HUES64 (cell line): ENCODE data around the gene ARCN1.

Experiments used
- H3K27ac ChIP-seq: 2 replicates; pipeline ENCODE4 v1.7.0; 2013; ENCODE audit warnings: low read depth, low read length, inconsistent platforms
- H3K27me3 ChIP-seq: 2 replicates; pipeline ENCODE4 v1.6.1; 2013; ENCODE audit warnings: mild to moderate bottlenecking, low read length; ENCODE audit not compliant: insufficient read depth
- H3K36me3 ChIP-seq: 2 replicates; pipeline ENCODE4 v1.6.1; 2013; ENCODE audit warnings: mild to moderate bottlenecking, low read length; ENCODE audit not compliant: insufficient read depth
- H3K4me1 ChIP-seq: 2 replicates; pipeline ENCODE4 v1.6.1; 2013; ENCODE audit warnings: mild to moderate bottlenecking, low read length, moderate library complexity; ENCODE audit not compliant: insufficient read depth
- H3K4me3 ChIP-seq: 2 replicates; pipeline ENCODE4 v1.5.1; 2013; ENCODE audit warnings: mild to moderate bottlenecking, low read length, moderate library complexity
- H3K9ac ChIP-seq: 2 replicates; pipeline ENCODE4 v1.6.1; 2013; ENCODE audit warnings: mild to moderate bottlenecking, low read depth, low read length
- H3K9me3 ChIP-seq: 2 replicates; pipeline ENCODE4 v1.6.1; 2013; ENCODE audit warnings: low read depth, low read length; ENCODE audit not compliant: insufficient read depth
- WGBS: fragments of 150-250, 120-280 bp; methylation state at CpG from one replicate; pipeline ENCODE4 v1.1.7; 2013; ENCODE audit warnings: missing lambda C conversion rate; 5-methylcytosine and 5-hydroxymethylcytosine counted together

Gene ARCN1

GRCh38 chr11:118632577-118633318 is 60.5 kb downstream of the ARCN1 start:
- no peak overlapping the region for H3K9ac ChIP-seq
- no peak overlapping the region for H3K27ac ChIP-seq
- no peak overlapping the region for H3K4me3 ChIP-seq
- H3K36me3 ChIP-seq, result peaks cover 61% of the 10 kb centered on the region
- no peaks in the 10 kb centered on the region for H3K27me3 ChIP-seq
- WGBS, result 95% methylated on average over 9 of the region's 9 CpGs
- H3K4me1 ChIP-seq, result peaks cover 20% of the 10 kb centered on the region
- no peaks in the 10 kb centered on the region for H3K9me3 ChIP-seq

GRCh38 chr11:118633319-118633690 is 61.1 kb downstream of the ARCN1 start:
- Histone ChIP-seq H3K9me3 (no peaks in the 10 kb centered on the region), H3K4me3 (no peak overlapping the region), H3K27me3 (no peaks in the 10 kb centered on the region), H3K9ac (no peak overlapping the region), H3K27ac (no peak overlapping the region), H3K36me3 (peaks cover 60% of the 10 kb centered on the region), H3K4me1 (peaks cover 20% of the 10 kb centered on the region)
- WGBS, result 73% methylated on average over 1 of the region's 1 CpG

- H3K4me3 ChIP-seq, result peak overlapping the region; percentile 62; the same call in 1 of the 2 replicates
- H3K27me3 ChIP-seq, result no peaks in the 10 kb centered on the region
- H3K9ac ChIP-seq, result peak overlapping the region; percentile 37
- WGBS, result 68% methylated on average over 4 of the region's 4 CpGs
- H3K4me1 ChIP-seq, result peaks cover 20% of the 10 kb centered on the region
- no peaks in the 10 kb centered on the region for H3K9me3 ChIP-seq
- H3K36me3 ChIP-seq, result peaks cover 57% of the 10 kb centered on the region
- peak overlapping the region; percentile 59; the same call in 1 of the 2 replicates for H3K27ac ChIP-seq
Measured at GRCh38 chr11:118633979-118634378, 61.8 kb downstream of the ARCN1 start.

DNA sequence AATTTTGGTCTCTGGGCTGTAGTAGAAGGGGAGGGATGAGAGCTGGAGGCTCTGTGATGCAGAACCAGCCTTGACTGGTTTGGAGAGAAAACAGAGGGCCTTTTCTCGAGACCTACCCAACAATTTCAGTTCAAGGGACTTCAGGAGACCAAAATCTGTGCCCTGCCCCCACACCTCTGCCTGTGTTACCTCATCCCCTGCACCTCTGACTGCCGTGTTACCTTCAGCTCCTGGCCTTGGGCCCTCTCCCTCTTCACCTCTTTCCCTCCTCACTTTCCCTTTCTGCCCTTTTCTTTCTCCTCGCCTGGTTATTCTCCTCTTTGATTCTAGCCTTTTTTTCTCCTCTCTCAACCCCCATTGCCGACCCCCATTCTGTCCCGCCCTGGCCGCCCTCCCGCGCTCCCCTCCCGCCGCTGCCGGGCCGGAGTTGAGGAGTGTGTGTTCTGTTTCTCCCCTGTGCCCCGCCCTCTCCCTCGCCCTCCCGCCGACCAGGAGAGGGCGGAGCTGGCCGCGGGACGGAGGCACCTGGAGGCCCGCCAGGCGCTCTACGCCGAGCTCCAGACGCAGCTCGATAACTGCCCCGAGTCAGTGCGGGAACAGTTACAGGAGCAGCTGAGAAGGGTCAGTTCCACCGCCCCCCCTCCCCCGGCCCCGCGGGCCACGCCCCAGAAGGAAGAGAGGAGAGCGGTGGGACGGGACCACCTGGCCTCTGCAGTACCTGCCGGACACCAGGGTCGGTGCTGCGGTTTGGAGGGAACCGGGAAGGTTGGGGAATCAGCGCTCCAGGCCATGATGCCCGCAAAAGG is 62.4 kb downstream of the ARCN1 start:
- Histone ChIP-seq H3K4me1 (peaks cover 20% of the 10 kb centered on the region), H3K9ac (peak overlapping the region; percentile 83), H3K4me3 (peak overlapping the region; percentile 62), H3K27me3 (no peaks in the 10 kb centered on the region), H3K9me3 (no peaks in the 10 kb centered on the region), H3K36me3 (peaks cover 53% of the 10 kb centered on the region), H3K27ac (peak overlapping the region; percentile 79)
- WGBS, result 2% methylated on average over 33 of the region's 41 CpGs

DNA sequence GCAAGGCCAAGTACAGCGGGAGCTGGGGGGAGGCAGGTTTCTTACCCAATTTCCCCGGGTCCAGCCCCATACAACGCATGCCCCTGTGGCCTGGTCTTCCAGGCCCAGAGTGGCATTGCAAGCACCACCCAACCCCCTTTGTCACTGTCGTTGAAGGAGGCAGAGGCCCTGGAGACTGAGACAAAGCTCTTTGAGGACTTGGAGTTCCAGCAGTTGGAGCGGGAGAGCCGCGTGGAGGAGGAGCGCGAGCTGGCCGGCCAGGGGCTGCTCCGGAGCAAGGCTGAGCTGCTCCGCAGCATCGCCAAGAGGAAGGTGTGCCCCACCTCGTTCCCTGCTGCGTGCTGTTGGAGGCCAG is 63.0 kb downstream of the ARCN1 start:
- H3K36me3 ChIP-seq, result peaks cover 55% of the 10 kb centered on the region
- no peaks in the 10 kb centered on the region for H3K9me3 ChIP-seq
- H3K27me3 ChIP-seq, result no peaks in the 10 kb centered on the region
- peak overlapping the region; percentile 62 for H3K4me3 ChIP-seq
- H3K27ac ChIP-seq, result peak overlapping the region; percentile 79
- peak overlapping the region; percentile 83 for H3K9ac ChIP-seq
- 5% methylated on average over 15 of the region's 15 CpGs for WGBS
- peaks cover 20% of the 10 kb centered on the region for H3K4me1 ChIP-seq

GRCh38 chr11:118635642-118636041 is 63.4 kb downstream of the ARCN1 start:
- H3K27me3 ChIP-seq, result no peaks in the 10 kb centered on the region
- H3K4me3 ChIP-seq, result peak overlapping the region; percentile 62
- peaks cover 20% of the 10 kb centered on the region for H3K4me1 ChIP-seq
- H3K9ac ChIP-seq, result peak overlapping the region; percentile 83
- H3K9me3 ChIP-seq, result no peaks in the 10 kb centered on the region
- 66% methylated on average over 2 of the region's 2 CpGs for WGBS
- H3K27ac ChIP-seq, result peak overlapping the region; percentile 79
- H3K36me3 ChIP-seq, result peaks cover 56% of the 10 kb centered on the region

DNA sequence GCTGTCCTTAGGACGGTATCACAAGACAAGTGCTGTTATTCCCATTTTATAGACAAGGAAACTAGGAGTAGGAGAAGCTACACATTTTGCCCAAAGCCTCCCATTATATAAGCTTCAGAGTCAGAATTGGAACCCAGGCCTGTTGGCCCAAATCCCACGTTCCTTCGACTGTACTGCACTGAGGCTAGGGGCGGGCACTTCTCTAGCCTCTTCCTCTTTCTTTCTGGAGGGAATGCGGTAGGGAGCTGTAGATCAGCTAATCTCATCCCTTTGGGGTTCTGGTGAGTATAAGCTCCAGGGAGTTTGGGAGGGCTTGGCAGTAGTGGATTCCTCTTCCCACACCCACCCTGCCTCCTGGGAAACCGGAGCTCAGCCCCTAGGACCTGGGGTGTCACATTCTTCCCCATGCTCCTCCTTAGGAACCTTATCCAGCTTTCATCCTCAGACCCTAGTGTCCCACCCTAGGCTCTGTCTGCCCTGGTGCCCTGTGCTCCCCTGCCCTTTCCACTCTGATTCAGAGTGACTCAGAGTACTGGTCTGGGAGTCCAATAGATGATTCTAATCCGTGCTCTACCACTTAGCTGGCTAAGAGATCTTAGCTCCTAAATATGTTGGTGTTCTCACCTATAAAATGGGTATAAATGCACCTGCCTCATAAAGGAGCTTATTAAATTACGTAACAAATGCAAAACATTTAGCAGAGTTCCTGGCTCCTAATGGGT is 64.5 kb downstream of the ARCN1 start:
- no peak overlapping the region for H3K4me3 ChIP-seq
- H3K9ac ChIP-seq, result no peak overlapping the region
- no peak overlapping the region for H3K27ac ChIP-seq
- H3K9me3 ChIP-seq, result no peaks in the 10 kb centered on the region
- peaks cover 20% of the 10 kb centered on the region for H3K4me1 ChIP-seq
- peaks cover 59% of the 10 kb centered on the region for H3K36me3 ChIP-seq
- no peaks in the 10 kb centered on the region for H3K27me3 ChIP-seq
- 90% methylated on average over 7 of the region's 8 CpGs for WGBS

GRCh38 chr11:118638726-118639125 is 66.5 kb downstream of the ARCN1 start:
- Histone ChIP-seq H3K4me3 (no peak overlapping the region), H3K9ac (no peak overlapping the region), H3K36me3 (peaks cover 66% of the 10 kb centered on the region), H3K27ac (no peak overlapping the region), H3K4me1 (peaks cover 16% of the 10 kb centered on the region), H3K27me3 (no peaks in the 10 kb centered on the region), H3K9me3 (no peaks in the 10 kb centered on the region)
- WGBS, result 96% methylated on average over 6 of the region's 6 CpGs

DNA sequence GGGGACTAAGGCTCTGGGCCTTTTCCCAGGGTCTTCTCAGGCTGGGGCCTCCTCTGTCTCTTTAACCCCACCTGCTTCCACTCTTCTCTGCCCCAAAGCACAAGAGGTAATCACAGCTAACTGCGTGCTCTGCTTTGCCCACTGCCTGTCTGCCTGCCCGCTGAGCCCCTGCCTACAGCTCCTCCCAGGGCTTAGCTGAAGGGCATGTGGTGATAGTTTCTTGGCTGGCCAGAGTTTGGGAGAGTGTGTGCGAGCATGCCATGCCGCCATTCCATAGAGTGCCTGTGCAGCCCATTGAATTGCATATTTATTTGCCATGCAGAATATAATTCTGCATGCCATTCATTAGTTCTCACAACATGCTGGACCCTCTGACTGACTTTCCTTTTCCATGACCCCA is 67.7 kb downstream of the ARCN1 start:
- Histone ChIP-seq H3K9ac (no peak overlapping the region), H3K27me3 (no peaks in the 10 kb centered on the region), H3K27ac (no peak overlapping the region), H3K36me3 (peaks cover 77% of the 10 kb centered on the region), H3K4me3 (no peak overlapping the region), H3K4me1 (peaks cover 8% of the 10 kb centered on the region), H3K9me3 (no peaks in the 10 kb centered on the region)
- 93% methylated on average over 4 of the region's 4 CpGs for WGBS

GRCh38 chr11:118640332-118641154 is 68.3 kb downstream of the ARCN1 start:
- WGBS, result 89% methylated on average over 5 of the region's 5 CpGs
- no peak overlapping the region for H3K27ac ChIP-seq
- H3K4me1 ChIP-seq, result peaks cover 6% of the 10 kb centered on the region
- no peaks in the 10 kb centered on the region for H3K27me3 ChIP-seq
- no peaks in the 10 kb centered on the region for H3K9me3 ChIP-seq
- no peak overlapping the region for H3K9ac ChIP-seq
- peaks cover 83% of the 10 kb centered on the region for H3K36me3 ChIP-seq
- H3K4me3 ChIP-seq, result no peak overlapping the region
